CD4-positive, alpha-beta T cell treated with Interleukin-4 for 1 hour (primary cell): ENCODE data around the gene NR6A1.
A peak's percentile ranks its signal among the peaks of the same experiment; 100 is the strongest.
"Not testable (repeated sequence)": the region's sequence is repeated elsewhere in the genome, so short reads cannot be mapped to it uniquely, and the experiment has no call there.

Experiments used
- DNase-seq, 2 donors: peaks; one replicate each; pipeline ENCODE4 v3.0.0-alpha.2; 2020 to 2022

The NR6A1 gene

GRCh38 chr9:124776618-124776953, 5.5 kb upstream of the NR6A1 start:
- DNase-seq = no peak

- peak; percentile 84 to 85 for DNase-seq
These were observed 3.2 kb upstream of the NR6A1 start for GRCh38 chr9:124774129-124774978.

GRCh38 chr9:124773473-124774128, 2.5 kb upstream of the NR6A1 start:
- no peak for DNase-seq

GRCh38 chr9:124772877-124773276, 1.8 kb upstream of the NR6A1 start:
- DNase-seq = not testable (repeated sequence)

DNA sequence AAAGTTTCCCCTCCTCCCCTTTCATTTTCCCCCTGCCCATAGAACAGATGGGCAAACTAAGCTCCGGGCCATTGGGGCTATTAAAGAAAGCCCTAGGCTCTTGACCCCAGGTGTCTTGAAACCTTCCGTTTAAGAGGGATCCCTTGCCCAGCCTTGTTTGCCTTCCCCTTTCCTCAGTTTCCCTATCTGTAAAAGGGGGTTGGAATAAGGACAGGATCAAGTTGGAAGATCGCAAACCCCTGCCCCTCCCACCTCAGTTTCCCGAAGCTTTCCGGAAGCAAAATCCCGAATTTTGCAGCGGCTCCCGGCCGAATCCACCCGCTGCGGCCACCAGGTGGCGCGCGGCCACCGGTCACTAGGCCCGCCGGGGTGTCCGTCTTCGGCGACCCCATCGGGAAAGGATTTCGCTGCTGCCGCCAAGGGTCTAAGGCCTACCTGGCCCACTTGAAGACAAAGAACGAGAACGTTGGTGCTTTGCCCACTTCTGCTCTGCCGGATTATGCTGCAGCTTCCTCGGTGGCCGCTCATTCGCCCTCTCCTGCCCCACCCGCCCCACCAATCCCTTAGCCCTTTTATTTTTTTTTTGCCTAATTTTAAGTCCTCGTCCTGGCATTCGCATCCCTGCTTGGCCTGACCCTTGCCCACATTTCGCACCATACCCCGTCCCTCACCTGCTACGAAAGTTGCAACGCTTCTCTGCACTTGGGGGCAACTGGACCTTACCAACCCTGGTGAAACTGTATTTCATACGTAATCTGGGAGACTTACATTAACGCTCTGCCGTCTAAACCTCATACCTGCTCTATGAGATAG, 962 bp upstream of the NR6A1 start:
- DNase-seq = peak; percentile 21 to 34

DNA sequence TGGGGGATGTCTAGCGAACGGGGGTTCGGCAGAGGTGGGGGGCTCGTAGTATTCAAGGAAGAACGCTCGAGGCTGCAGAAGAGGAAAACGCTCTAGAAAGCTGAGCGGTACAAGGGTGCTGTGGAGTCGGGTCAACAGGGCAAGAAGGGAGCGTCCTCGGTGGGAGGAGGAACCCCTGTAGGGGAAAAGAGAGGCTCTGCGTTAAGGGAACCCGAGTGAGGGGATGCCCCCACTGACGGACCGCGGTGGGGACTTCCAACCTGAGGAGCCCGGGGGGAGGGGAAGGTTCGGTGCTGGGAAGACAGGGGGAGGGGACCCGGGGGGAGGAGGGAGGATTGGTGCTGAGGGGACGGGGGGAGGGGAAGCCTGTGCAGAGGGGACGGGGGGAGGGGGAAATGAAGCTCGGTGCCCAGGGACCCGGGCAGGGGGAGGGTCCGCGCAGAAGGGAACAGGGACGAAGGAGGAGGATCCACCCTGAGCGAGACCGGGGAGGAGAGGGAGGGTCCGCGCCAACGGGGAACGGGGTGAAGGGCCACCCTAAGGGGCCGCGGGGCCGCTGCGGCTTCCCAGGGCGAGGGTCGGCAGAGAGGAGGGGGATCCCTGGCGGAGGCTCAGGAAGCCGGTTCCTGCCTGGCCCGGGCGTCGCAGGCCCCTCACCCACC, 621 bp downstream of the NR6A1 start:
- peak; percentile 34 to 40 for DNase-seq

DNA sequence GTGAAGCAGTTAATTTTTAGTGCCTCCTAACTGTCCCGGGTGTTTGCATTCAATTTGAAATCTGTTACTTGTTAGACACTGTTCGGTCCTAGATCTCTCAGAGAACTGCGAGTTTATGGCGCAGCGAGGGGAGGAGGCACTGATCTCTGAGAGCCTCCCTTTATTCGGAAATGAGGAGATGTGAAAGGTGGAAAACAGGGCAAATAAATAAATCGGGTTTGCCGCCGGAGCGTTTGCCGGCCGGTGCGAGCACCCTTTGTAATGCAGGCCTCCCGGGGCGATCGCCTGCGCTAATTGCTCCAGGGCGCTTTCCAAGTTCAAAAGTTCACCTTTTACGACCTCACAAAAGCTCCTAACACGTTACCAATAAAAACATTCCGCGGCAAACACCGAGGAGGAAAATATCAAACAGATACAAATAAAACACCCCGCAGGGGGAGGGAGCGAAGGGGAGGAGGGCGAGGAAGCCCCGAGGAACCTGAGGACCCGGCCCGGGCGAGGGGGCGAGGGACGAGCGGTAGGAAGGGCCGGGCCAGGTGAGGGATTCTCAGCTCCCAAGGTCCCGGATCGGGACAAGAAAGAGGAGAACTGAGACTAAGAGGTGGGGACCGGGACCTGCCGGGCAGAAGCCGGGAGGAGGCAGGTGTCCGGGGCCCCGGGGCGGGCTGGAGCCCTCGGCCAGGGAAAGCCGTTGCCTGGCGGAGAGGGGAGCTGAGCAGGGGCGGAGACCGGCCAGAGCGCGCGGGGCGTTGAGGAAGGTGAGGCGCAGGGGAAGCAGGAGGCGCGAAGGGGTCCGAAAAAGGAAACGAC, 1.4 kb downstream of the NR6A1 start:
- peak in 1 of 2 donors; percentile 17 for DNase-seq

DNA sequence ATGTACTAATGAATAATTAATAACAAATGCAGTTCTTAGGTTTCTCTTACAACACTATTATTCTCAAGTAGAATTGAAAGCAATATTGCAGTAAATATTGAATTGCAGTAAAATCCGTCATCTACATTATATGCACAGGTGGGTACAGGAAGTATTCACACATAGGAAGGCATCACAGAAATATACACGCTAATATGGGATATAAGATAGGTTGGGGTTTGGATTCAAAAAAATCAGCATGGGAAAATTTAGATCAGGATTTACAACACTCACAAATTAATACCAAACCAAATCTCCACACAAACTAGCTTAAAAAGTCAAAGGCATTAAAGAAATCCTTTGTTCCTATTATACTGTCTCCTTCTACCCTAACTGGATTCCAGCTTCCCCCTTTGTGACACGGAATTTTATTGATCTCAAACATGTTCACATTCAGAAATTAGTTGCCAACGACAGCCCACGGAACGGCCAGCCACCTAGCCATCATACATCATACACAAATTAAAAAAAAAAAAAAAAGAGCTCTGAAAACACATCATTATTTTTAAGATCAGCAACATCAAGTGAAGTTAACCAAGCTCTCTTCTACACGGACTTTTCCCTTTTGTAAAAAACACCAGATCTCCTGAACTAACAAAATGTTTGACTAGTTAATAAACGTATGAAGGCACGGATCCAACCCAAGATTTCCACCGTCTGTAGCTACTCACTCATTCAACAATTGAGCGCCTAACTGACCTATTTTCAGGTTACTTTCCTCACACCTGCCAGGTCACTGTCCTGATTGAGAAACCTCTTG, 2.2 kb downstream of the NR6A1 start:
- DNase-seq = no peak

DNA sequence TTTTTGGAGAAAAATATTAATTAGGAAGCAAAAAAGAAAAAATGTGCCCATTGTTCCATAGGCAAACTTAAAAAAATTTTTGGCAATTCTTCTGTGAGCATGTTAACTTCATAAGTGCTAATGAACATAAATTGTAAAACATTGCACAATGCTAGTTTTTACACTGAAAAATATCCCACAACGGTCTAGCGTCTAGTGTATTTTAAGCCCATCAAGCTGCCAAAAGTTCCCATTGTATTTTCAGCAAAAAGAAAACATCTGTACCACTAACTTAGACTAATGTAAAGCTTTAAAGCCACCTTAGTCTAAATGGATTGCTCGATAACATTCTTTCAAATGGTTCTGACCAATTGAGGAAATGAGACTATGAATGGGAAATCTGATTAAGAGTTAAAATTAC, 2.8 kb downstream of the NR6A1 start:
- DNase-seq = no peak

GRCh38 chr9:124767821-124768220, 3.3 kb downstream of the NR6A1 start:
- DNase-seq = no peak

DNA sequence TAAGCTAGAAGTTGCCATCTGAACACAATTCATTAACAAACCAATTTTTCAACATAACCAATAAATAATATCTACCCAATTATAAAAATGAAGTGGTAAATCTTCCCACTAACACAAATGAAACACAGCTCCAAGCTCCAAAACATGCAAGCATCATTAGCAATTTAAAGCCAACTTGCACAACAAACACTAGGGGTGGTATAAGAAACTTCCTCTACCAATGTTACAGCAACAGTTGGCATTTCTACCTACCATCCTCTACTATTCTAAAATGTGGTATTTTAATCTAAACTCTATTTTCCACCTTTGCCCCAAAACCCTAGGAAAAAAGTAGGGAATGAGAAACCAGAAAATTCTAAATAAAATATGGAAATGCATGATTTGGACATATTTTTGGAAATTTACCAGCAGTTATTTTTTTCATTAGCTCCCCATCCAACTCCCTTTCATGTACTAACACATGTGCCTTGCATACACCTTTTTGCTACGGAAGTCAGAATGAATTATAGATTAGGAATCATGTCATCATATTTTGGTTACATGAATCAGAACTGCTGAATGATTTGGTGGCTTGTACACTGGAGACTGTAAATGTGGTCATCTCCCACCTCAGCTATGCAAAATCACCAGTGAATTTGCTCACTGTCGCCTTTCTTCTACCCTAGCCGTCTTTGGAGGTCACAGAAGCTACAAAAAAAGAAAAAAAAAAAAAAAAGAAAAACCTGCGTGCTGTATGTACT, 4.1 kb downstream of the NR6A1 start:
- no peak for DNase-seq

DNA sequence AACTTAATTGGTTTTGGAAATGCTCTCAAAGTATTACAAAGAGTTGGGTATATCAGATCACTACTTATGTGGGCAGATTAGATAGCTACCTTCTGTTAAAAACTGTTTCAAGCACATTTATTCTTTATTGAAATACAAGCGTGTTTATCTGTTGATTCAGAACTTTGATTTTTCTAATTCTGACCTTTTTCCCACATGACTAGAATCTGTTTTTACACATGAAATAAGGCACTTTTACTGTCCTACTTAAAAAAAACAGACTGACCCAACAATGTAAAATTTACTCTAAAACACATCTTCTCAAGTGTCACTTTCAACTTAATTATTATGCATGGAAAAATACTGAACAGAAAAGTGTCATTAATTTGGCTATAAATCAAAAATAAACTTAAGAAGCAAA, 4.8 kb downstream of the NR6A1 start:
- no peak for DNase-seq

GRCh38 chr9:124765439-124765835, 5.7 kb downstream of the NR6A1 start:
- DNase-seq = no peak

GRCh38 chr9:124764774-124765438, 6.2 kb downstream of the NR6A1 start:
- DNase-seq = no peak

DNA sequence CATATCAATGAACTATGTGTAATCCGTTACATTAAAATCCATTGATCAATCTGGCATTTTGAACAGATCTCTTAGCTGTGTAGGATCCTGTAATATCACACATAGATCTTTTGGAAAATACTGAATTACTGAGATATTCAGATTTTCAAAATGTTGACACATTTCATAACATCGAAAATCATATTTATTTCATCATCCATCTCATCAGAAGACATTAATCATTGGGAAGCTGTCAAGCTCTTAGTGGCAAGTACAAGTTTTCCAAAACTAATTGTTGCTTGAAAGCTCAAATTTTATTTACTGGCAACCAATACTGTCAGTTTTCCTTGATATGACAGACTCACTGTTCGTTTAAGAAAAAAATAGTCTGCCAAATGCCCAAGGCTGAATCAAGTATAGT, 8.5 kb downstream of the NR6A1 start:
- no peak for DNase-seq

GRCh38 chr9:124761710-124762109, 9.4 kb downstream of the NR6A1 start:
- DNase-seq = no peak

GRCh38 chr9:124761196-124761595, 9.9 kb downstream of the NR6A1 start:
- no peak for DNase-seq

DNA sequence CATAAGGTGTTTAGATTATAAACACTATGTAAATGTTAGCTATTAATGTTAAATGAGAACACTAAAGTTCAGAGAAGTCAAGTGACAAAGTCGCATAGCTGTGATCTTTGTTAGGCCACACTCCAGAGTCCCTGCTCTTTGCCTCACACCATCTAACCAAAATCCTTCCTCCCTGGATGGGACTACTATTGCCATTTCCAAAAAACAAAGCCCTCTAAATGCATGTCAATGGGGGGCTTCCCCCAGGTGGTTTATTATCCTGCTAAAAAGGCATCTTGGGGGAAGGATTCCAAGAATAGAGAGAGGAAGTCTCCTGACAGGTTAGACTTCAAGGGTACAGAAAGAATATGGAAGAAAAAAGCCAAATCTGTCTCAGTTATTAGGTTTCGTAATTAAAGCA, 10.4 kb downstream of the NR6A1 start:
- DNase-seq = no peak

DNA sequence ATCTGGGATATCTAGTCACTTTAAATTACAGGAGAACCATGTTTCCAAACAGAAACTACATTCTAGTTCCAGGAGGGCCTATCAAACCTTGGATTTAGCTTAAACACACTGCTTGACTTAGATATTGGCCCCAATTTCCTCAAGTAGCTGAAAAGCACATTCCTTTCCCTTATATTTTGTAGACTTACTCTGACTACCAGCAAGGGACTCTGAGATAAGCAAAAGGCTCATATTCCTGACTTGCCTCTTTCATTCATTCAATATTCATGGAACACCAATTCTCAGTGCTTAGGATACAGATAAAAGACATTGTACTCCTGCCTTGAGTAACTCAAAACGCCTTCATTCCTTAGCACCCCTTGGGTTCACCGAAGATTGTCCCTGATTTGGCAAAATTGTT, 11.8 kb downstream of the NR6A1 start:
- DNase-seq = no peak

DNA sequence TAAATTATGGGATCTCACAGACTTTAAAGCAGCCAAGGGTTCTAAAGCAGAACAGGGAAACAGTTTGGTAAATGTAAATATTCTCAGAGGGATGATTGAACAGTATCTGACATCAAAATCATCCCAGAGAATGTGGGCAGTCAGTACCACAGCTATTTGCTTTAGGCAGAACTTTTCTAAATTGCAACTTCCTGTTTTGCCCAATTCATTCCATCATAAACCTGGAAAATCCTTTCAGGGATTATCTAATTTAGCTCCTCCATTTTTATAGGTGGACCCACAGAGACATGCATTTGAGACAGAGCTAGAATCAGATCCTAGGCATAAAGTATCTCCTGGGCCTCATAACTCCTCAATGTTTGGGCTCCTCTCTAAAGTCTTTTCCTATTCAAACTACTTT, 12.4 kb downstream of the NR6A1 start:
- no peak for DNase-seq
